HG02943 (cell line): Measurements from ENCODE around the gene EXOC4.

ENCODE experiments used
- ATAC-seq: cut with Tn5 transposase; IDR thresholded peaks from one replicate; pipeline ENCODE4 v1.9.1; 2021; ENCODE audit warnings: mild to moderate bottlenecking, low read depth, moderate library complexity; ENCODE audit not compliant: unreplicated experiment

EXOC4 gene

DNA sequence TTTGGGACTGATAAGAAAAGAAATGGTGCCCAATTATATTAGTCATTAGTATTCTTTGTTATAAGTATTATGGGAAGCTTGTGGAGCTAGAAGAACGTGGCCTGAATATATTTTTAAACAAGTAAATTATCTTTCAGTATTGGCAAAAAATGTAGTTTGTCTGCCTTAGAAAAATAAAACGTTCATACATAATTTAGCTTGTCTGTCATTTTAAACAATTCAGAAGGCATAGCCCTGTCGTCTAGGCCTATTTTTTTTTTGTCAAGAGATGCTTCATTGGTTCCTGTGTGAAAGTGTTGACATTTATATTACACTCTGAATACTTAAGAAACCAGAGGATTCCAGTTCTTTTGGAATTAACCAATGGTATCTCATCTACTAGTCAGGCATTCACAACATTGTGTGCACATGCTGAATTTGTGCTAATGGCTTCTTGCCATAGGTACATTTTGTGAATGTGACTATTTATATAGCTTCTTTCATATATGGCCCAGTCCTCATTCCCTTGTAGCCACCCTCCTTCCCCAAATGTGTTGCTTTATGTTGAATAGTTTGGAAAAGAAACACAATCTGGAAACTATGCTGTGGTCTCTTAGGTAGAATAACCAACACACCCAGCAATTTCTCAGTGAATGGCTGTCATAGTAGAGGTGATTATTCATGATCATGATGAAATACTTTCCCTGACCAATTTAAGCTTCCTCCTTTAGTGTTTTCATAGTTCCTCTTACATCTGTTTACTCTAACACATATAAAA, 435.8 kb downstream of the EXOC4 start:
- no peak for ATAC-seq

GRCh38 chr7:133690740-133691139, 437.9 kb downstream of the EXOC4 start:
- ATAC-seq = no peak

DNA sequence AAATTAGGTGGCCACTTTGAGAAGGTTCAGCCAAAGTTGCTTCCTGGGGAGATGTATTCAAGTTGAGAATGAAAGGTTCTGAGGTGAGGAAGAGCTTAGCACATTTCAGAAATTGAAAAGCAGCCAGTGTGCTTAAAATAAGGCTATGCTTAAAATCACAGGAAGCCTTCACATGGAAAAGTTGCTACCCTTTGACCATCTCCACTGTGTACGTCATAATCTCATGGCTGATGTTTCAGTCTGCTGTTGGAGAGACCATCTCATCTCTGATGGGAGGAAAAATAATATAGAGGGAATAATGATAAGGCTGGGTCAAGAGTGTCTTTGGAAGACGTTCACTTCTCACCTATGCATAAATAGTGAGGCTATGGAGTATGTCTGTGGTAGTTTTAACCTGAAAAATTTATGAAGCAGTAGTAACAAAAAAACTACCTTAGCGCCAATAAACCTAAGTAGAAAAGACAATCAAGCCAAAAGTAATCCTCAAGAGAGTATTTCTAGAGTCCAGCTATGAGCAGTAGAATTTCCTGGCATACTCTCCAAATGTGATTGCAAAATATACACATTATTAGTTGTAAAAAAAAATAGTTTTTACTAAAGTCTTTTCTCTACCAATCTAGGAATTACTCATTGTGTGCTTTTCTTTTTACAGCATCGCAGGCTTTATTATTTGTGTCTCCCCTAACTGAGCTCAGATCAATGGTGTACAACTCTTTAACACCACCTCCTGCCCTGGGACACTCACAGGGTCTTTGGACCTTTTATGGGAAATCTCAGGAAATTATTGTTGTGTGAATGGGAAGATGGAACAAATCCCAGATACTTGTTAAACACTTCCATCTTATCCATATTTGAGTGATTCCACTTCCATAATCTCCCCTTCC, 439.1 kb downstream of the EXOC4 start:
- no peak for ATAC-seq

DNA sequence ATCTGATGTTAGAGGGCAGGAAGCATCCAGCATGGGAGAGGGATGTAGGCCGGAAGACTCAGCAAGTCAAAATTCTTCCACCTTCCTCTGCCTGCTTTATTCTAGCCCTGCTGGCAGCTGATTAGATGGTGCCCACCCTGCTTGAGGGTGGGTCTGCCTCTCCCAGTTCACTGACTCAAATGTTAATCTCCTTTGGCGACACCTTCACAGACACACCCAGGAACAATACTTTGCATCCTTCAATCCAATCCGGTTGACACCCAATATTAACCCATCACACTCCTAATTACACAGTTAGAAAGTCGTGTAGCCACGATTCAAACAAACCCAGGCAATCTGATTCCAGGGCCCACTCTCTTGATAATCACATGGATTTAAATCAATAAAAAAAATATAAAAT, 440.4 kb downstream of the EXOC4 start:
- ATAC-seq = no peak

DNA sequence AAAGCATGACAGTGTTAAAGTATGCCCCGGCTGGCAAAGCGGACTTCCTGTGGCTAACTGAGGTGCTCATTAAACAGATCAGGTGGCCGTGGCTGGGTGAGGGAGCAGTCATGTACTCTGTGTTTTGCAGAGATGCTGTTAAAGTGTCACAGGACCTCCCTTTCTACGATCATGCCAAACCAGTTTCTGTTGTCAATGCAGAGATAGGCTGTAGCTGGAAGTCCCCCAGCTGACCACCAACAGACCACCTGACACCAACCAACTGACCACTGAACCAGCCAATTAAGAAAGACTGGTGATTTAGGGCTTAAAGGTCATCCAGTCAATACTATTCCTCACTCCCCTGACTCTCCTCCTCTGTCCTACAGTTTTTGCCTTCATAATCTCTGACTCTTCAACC, 443.2 kb downstream of the EXOC4 start:
- ATAC-seq = no peak

GRCh38 chr7:133697585-133697984, 444.7 kb downstream of the EXOC4 start:
- no peak for ATAC-seq

DNA sequence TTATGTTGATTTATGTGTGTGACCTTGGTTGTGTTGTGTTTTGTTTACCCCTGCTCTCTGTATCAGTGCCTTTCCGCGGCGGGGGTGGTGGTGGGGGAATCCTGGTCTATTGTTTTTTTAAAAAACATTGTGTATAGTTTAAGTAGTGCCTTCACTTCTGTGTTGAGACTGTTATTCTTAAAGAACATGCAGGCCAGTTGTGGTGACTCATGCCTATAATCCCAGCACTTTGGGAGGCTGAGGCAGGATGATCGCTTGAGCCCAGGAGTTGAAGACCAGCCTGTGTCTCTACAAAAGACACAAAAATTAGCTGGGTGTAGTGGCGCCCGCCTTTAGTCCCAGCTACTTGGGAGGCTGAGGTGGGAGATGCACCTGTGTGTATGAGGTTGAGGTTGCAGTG, 445.2 kb downstream of the EXOC4 start:
- no peak for ATAC-seq

GRCh38 chr7:133699386-133699785, 446.5 kb downstream of the EXOC4 start:
- no peak for ATAC-seq

- ATAC-seq = no peak
These were observed 449.2 kb downstream of the EXOC4 start for GRCh38 chr7:133702078-133702477.

GRCh38 chr7:133702960-133703359, 450.1 kb downstream of the EXOC4 start:
- ATAC-seq = no peak

- no peak for ATAC-seq
These were observed 450.7 kb downstream of the EXOC4 start for GRCh38 chr7:133703547-133703946.

- no peak for ATAC-seq
These were observed 451.6 kb downstream of the EXOC4 start for GRCh38 chr7:133704453-133704852.

GRCh38 chr7:133705596-133705995, 452.7 kb downstream of the EXOC4 start:
- no peak for ATAC-seq

- ATAC-seq = no peak
These were observed 453.1 kb downstream of the EXOC4 start for GRCh38 chr7:133706016-133706415.

- no peak for ATAC-seq
These were observed 456.4 kb downstream of the EXOC4 start for GRCh38 chr7:133709036-133709880.

DNA sequence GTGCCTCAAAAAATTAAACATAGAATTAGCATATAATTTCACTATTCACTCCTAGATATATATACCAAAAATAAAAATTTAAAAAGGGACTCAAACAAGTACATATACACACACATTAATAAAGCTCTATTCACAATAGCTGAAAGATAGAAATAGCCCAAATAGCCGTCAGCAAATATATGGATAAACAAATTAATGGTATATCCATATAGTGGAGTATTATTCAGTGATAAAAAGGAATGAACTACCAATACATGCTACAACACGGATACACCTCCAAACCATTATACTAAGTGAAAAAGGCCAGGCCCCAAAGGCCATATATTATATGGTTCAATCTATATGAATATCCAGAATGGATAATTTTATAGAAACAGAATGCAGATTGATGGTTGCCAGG, 459.7 kb downstream of the EXOC4 start:
- no peak for ATAC-seq

- no peak for ATAC-seq
These were observed 461.8 kb downstream of the EXOC4 start for GRCh38 chr7:133714654-133715053.

GRCh38 chr7:133718131-133718530, 465.3 kb downstream of the EXOC4 start:
- no peak for ATAC-seq

- ATAC-seq = no peak
These were observed 470.2 kb downstream of the EXOC4 start for GRCh38 chr7:133723044-133723443.

DNA sequence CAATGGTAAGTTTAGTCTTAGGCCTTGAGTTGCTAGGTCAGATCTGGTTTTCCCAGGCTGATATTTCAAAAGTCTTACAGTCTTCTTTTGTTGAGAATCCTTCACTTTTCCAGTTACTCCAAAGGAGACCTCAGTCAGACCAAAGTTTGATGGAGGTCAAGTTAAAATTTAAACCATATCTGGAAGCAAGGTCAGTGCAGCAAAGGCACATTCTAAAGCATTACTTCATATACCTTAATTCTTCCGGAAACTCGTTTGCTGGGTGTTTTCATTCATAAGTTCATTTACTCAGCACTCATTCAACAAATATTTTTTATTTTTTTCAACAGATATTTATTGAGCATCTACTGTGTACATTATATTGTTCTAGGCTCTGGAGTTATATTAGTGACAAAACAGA, 471.3 kb downstream of the EXOC4 start:
- ATAC-seq = no peak

- ATAC-seq = no peak
These were observed 471.8 kb downstream of the EXOC4 start for GRCh38 chr7:133724694-133725093.
